ENCODE results near the gene RBP7. TPM values are rescaled to one million over a fixed set of nuclear protein-coding genes. Genes with fewer than 3 reads are reported as not detected.
A peak's percentile ranks its signal among the peaks of the same experiment; 100 is the strongest.

RBP7 gene
- total RNA-seq, 6 experiments from 2014 or later = 1.7 to 5.1 (median 3.0) TPM

DNA sequence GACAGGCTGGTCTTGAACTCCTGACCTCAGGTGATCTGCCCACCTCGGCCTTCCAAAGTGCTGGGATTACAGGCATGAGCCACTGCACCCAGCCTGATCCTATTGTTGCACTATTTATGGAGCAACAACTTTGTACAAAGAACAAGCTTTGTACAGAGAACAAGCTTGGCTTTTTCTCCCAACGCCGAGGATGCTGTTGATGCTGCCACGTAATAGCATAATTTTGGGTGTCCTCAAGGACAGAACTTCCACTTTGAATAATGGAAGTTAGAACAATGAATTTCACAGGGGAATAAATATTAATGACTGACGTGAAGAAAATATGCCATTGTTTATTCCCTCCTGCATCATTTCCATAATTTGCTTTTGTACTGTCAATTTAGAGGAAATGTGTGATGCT is 12.8 kb upstream of the RBP7 start:
- WGBS (ENCODE audit: insufficient coverage, low coverage, low lambda C conversion rate, missing lambda C conversion rate) = 83% methylated on average over 5 of the region's 5 CpGs
- TF ChIP-seq POLR2A (IDR thresholded peaks at IDR 0.05) = no peak
- TF ChIP-seq, protein P1, sequence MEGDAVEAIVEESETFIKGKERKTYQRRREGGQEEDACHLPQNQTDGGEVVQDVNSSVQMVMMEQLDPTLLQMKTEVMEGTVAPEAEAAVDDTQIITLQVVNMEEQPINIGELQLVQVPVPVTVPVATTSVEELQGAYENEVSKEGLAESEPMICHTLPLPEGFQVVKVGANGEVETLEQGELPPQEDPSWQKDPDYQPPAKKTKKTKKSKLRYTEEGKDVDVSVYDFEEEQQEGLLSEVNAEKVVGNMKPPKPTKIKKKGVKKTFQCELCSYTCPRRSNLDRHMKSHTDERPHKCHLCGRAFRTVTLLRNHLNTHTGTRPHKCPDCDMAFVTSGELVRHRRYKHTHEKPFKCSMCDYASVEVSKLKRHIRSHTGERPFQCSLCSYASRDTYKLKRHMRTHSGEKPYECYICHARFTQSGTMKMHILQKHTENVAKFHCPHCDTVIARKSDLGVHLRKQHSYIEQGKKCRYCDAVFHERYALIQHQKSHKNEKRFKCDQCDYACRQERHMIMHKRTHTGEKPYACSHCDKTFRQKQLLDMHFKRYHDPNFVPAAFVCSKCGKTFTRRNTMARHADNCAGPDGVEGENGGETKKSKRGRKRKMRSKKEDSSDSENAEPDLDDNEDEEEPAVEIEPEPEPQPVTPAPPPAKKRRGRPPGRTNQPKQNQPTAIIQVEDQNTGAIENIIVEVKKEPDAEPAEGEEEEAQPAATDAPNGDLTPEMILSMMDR (IDR thresholded peaks at IDR 0.05) = no peak
- no peak for DNase-seq

DNA sequence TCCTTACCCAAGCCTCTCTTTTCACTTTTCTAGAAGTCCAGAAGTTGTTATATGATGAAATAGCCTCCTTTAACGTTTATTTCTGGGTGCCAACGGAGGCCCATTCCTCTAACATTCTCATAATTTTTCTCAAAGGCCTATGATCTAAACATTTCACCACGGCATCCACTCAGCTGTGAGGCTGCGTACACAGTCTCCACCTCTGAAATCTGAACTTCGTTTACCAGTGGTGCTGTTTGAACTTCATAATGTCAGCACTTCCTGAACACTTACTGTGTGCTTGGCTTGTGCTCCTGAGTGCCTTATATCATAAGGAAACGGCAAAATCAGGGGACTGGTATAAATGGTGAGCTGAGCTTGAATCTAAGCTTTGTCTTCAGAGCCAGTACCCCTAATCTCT is 12.0 kb upstream of the RBP7 start:
- H3K36me3 ChIP-seq = peaks cover 0 to 25% (median 14%) of the 10 kb centered on the region in 4 donors
- intact Hi-C loops (cut with DNase I) = no loop called here
- no peak overlapping the region for H3K4me3 ChIP-seq
- 66% methylated on average over 6 of the region's 6 CpGs for WGBS (ENCODE audit: insufficient coverage, low coverage, low lambda C conversion rate, missing lambda C conversion rate)
- ATAC-seq (no peak), DNase-seq (no peak)
- H3K27me3 ChIP-seq = no peaks in the 10 kb centered on the region
- no peak overlapping the region for H3K27ac ChIP-seq
- no peaks in the 10 kb centered on the region for H3K9me3 ChIP-seq
- TF ChIP-seq POLR2A (IDR thresholded peaks at IDR 0.05) = no peak
- TF ChIP-seq, protein P1 (IDR thresholded peaks at IDR 0.05) = no peak
- H3K4me1 ChIP-seq = no peaks in the 10 kb centered on the region

More for the DNA sequence above, 12.8 kb upstream of the RBP7 start:
- Histone ChIP-seq H3K4me1 (no peaks in the 10 kb centered on the region), H3K27me3 (no peaks in the 10 kb centered on the region), H3K4me3 (no peak overlapping the region), H3K27ac (no peak overlapping the region), H3K36me3 (peaks cover 0 to 25% (median 14%) of the 10 kb centered on the region in 4 donors), H3K9me3 (no peaks in the 10 kb centered on the region)
- intact Hi-C loops (cut with DNase I) = no loop called here
- no peak for ATAC-seq

GRCh38 chr1:9989773-9990172 is 7.3 kb upstream of the RBP7 start:
- no CpG with 5 or more reads among the region's 5 CpGs for WGBS (ENCODE audit: insufficient coverage, low coverage, low lambda C conversion rate, missing lambda C conversion rate)
- Histone ChIP-seq H3K27me3 (no peaks in the 10 kb centered on the region), H3K9me3 (no peaks in the 10 kb centered on the region), H3K4me3 (no peak overlapping the region), H3K4me1 (peaks cover 0 to 7% (median 0%) of the 10 kb centered on the region in 4 donors), H3K27ac (no peak overlapping the region), H3K36me3 (no peaks in the 10 kb centered on the region)
- intact Hi-C loops (cut with DNase I) = no loop called here
- DNase-seq = no peak
- no peak for ATAC-seq
- no peak for TF ChIP-seq POLR2A (IDR thresholded peaks at IDR 0.05)
- TF ChIP-seq, protein P1 (IDR thresholded peaks at IDR 0.05) = no peak

- Histone ChIP-seq H3K27ac (no peak overlapping the region), H3K36me3 (no peaks in the 10 kb centered on the region), H3K4me3 (no peak overlapping the region), H3K27me3 (no peaks in the 10 kb centered on the region), H3K4me1 (peaks cover 0 to 7% (median 0%) of the 10 kb centered on the region in 4 donors), H3K9me3 (no peaks in the 10 kb centered on the region)
- DNase-seq = peak in 2 of 3 donors; percentile 22 to 51
- peak; percentile 69 to 77 (median 72) for ATAC-seq
- intact Hi-C loops (cut with DNase I) = no loop called here
- WGBS (ENCODE audit: insufficient coverage, low coverage, low lambda C conversion rate, missing lambda C conversion rate) = 39% methylated on average over 2 of the region's 2 CpGs
- TF ChIP-seq, protein P1 (IDR thresholded peaks at IDR 0.05) = no peak
- TF ChIP-seq POLR2A (IDR thresholded peaks at IDR 0.05) = no peak
Observed at GRCh38 chr1:9990944-9991343, 6.1 kb upstream of the RBP7 start.

DNA sequence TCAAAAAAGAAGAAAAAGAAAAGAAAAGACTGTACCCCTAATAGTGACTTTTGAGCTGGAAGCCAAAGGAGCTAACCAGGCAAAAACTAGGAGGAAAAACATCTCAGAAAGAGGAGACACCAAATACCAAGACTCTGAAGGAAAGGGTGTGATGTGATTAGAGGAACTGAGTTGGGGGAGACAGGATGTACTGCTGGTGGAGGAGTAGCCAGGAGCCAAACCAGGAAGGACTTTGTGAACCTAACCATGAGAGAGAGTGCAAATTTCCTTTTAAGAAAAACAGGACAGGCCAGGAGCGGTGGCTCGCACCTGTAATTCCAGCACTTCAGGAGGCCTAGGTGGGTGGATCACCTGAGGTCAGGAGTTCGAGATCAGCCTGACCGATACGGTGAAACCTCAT is 4.1 kb upstream of the RBP7 start:
- H3K36me3 ChIP-seq = no peaks in the 10 kb centered on the region
- ATAC-seq (peak in 1 of 4 donors; percentile 15), DNase-seq (no peak)
- no peaks in the 10 kb centered on the region for H3K27me3 ChIP-seq
- H3K4me3 ChIP-seq = no peak overlapping the region
- no peaks in the 10 kb centered on the region for H3K9me3 ChIP-seq
- WGBS (ENCODE audit: insufficient coverage, low coverage, low lambda C conversion rate, missing lambda C conversion rate) = 100% methylated on average over 1 of the region's 5 CpGs
- no peak overlapping the region for H3K27ac ChIP-seq
- TF ChIP-seq POLR2A (IDR thresholded peaks at IDR 0.05) = no peak
- TF ChIP-seq, protein P1 (IDR thresholded peaks at IDR 0.05) = no peak
- intact Hi-C loops (cut with DNase I) = no loop called here
- H3K4me1 ChIP-seq = peaks cover 0 to 14% (median 0%) of the 10 kb centered on the region in 4 donors
